OCI-LY3 (cell line): ENCODE measurements around the gene ZNF597.

Experiments used
- CTCF ChIP-seq: fragments of 200-600, 300-600 bp; sonication (generic); IDR thresholded peaks from 2 replicates; pipeline ENCODE4 v1.5.1; 2014; ENCODE audit warnings: antibody characterized with exemption, low read length, low read depth
- EZH2phosphoT487 ChIP-seq: fragments of 200-600 bp; shearing (Covaris generic); IDR thresholded peaks from 2 replicates; pipeline ENCODE4 v1.6.1; 2018; ENCODE audit warnings: antibody characterized with exemption, mixed run types, low read depth

- TF ChIP-seq CTCF = no peak
- TF ChIP-seq EZH2phosphoT487 = no peak
Measured at GRCh38 chr16:3476409-3476808, 33.1 kb upstream of the ZNF597 start.
